ENCODE measurements around the gene TGFA. TPM values are rescaled to one million over a fixed set of nuclear protein-coding genes. Genes with fewer than 3 reads are reported as not detected.

The TGFA gene
- total RNA-seq, 2 experiments from 2014 or later = not detected

GRCh38 chr2:70475266-70475665, 78.4 kb downstream of the TGFA start:
- CTCF ChIA-PET (ENCODE audit: unreplicated experiment) = no interaction called here
- intact Hi-C loops (cut with micrococcal nuclease; ENCODE audit: unreplicated experiment) = no loop called here
- no TSS peak for BruUV-seq (replicated peaks)
- H3K36me3 ChIP-seq (ENCODE audit: insufficient read depth, low read length) = no peaks in the 10 kb centered on the region
- no peaks in the 10 kb centered on the region for H4K20me1 ChIP-seq (ENCODE audit: insufficient read depth, low read length)
- no peak overlapping the region for H3K4me2 ChIP-seq (ENCODE audit: low read length)
- POLR2A ChIA-PET = no interaction called here
- DNase-seq (ENCODE audit: low spot score) = peak; percentile 20
- no peaks in the 10 kb centered on the region for H3K9me3 ChIP-seq (ENCODE audit: low read length)
- H3K79me2 ChIP-seq (ENCODE audit: insufficient read depth, low read depth, low read length) = no peaks in the 10 kb centered on the region
- H3K4me3 ChIP-seq (ENCODE audit: low read depth, low read length, poor library complexity, severe bottlenecking) = no peak overlapping the region
- no peak overlapping the region for H2AFZ ChIP-seq (ENCODE audit: low read length)
- TF ChIP-seq CTCF (conservative IDR thresholded peaks at IDR 0.05; ENCODE audit: low read length) (no peak), EZH2phosphoT487 (IDR thresholded peaks at IDR 0.05; ENCODE audit: borderline replicate concordance, low read depth, low read length) (no peak)
- H3K9me2 ChIP-seq (ENCODE audit: insufficient read depth, low read length) = no peaks in the 10 kb centered on the region
- peaks cover 5% of the 10 kb centered on the region for H3K4me1 ChIP-seq (ENCODE audit: insufficient read depth, low read length, poor library complexity, severe bottlenecking)
- H3K27ac ChIP-seq (ENCODE audit: low read depth, low read length, poor library complexity, severe bottlenecking) = no peak overlapping the region

- ChIA-PET CTCF (ENCODE audit: unreplicated experiment) (no interaction called here), POLR2A (interaction anchor here (0.6 kb wide), 1 partner anchor 381 kb away, joined by 5 read pairs; no protein-coding TSS in a partner anchor)
- Histone ChIP-seq H3K4me1 (ENCODE audit: insufficient read depth, low read length, poor library complexity, severe bottlenecking) (peaks cover 5% of the 10 kb centered on the region), H3K27ac (ENCODE audit: low read depth, low read length, poor library complexity, severe bottlenecking) (no peak overlapping the region), H4K20me1 (ENCODE audit: insufficient read depth, low read length) (no peaks in the 10 kb centered on the region), H3K36me3 (ENCODE audit: insufficient read depth, low read length) (no peaks in the 10 kb centered on the region), H2AFZ (ENCODE audit: low read length) (no peak overlapping the region), H3K9me3 (ENCODE audit: low read length) (no peaks in the 10 kb centered on the region), H3K4me3 (ENCODE audit: low read depth, low read length, poor library complexity, severe bottlenecking) (no peak overlapping the region), H3K79me2 (ENCODE audit: insufficient read depth, low read depth, low read length) (no peaks in the 10 kb centered on the region), H3K4me2 (ENCODE audit: low read length) (no peak overlapping the region), H3K9me2 (ENCODE audit: insufficient read depth, low read length) (no peaks in the 10 kb centered on the region)
- TF ChIP-seq EZH2phosphoT487 (IDR thresholded peaks at IDR 0.05; ENCODE audit: borderline replicate concordance, low read depth, low read length) = no peak
- TF ChIP-seq CTCF (conservative IDR thresholded peaks at IDR 0.05; ENCODE audit: low read length) = no peak
- BruUV-seq (replicated peaks) = no TSS peak
- intact Hi-C loops (cut with micrococcal nuclease; ENCODE audit: unreplicated experiment) = no loop called here
- no peak for DNase-seq (ENCODE audit: low spot score)
Measured at GRCh38 chr2:70474256-70474848, 79.3 kb downstream of the TGFA start.

- BruUV-seq (replicated peaks) = no TSS peak
- H2AFZ ChIP-seq (ENCODE audit: low read length) = no peak overlapping the region
- H3K79me2 ChIP-seq (ENCODE audit: insufficient read depth, low read depth, low read length) = no peaks in the 10 kb centered on the region
- CTCF ChIA-PET (ENCODE audit: unreplicated experiment) = no interaction called here
- H3K4me3 ChIP-seq (ENCODE audit: low read depth, low read length, poor library complexity, severe bottlenecking) = no peak overlapping the region
- no peaks in the 10 kb centered on the region for H3K36me3 ChIP-seq (ENCODE audit: insufficient read depth, low read length)
- no peaks in the 10 kb centered on the region for H3K9me2 ChIP-seq (ENCODE audit: insufficient read depth, low read length)
- H4K20me1 ChIP-seq (ENCODE audit: insufficient read depth, low read length) = no peaks in the 10 kb centered on the region
- intact Hi-C loops (cut with micrococcal nuclease; ENCODE audit: unreplicated experiment) = no loop called here
- H3K27ac ChIP-seq (ENCODE audit: low read depth, low read length, poor library complexity, severe bottlenecking) = no peak overlapping the region
- H3K4me2 ChIP-seq (ENCODE audit: low read length) = no peak overlapping the region
- H3K9me3 ChIP-seq (ENCODE audit: low read length) = no peaks in the 10 kb centered on the region
- no peak for TF ChIP-seq CTCF (conservative IDR thresholded peaks at IDR 0.05; ENCODE audit: low read length)
- no peak for TF ChIP-seq EZH2phosphoT487 (IDR thresholded peaks at IDR 0.05; ENCODE audit: borderline replicate concordance, low read depth, low read length)
- DNase-seq (ENCODE audit: low spot score) = no peak
- POLR2A ChIA-PET = no interaction called here
- H3K4me1 ChIP-seq (ENCODE audit: insufficient read depth, low read length, poor library complexity, severe bottlenecking) = peaks cover 5% of the 10 kb centered on the region
Measured at GRCh38 chr2:70473101-70473722, 80.4 kb downstream of the TGFA start.
